ENCODE measurements around the gene SLMAP.
A peak's percentile ranks its signal among the peaks of the same experiment; 100 is the strongest.

SLMAP gene

DNA sequence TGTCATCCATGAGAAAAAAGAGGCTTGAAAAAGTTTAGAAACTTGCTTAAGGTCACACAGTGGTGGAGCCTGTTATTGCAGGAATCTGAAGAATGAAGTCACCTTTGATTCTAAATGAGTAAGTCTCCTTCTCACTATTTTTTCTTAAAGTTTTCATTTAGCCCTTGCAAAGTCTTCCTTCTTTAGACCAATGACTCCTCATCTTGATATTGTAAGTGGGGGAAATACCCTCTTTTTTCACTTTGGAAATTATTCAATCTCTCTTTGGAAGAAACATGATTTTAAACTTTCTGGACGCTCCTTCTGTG lies 787 bp upstream of the SLMAP start:
- H3K27ac ChIP-seq (ENCODE audit: low read depth, low read length), result peak overlapping the region; percentile 89
- H3K9ac ChIP-seq (ENCODE audit: low read length), result peak overlapping the region; percentile 77
- no peaks in the 10 kb centered on the region for H3K27me3 ChIP-seq (ENCODE audit: control insufficient read depth in 1 of 2, insufficient read depth in 2 of 2, low read length in 2 of 2)

DNA sequence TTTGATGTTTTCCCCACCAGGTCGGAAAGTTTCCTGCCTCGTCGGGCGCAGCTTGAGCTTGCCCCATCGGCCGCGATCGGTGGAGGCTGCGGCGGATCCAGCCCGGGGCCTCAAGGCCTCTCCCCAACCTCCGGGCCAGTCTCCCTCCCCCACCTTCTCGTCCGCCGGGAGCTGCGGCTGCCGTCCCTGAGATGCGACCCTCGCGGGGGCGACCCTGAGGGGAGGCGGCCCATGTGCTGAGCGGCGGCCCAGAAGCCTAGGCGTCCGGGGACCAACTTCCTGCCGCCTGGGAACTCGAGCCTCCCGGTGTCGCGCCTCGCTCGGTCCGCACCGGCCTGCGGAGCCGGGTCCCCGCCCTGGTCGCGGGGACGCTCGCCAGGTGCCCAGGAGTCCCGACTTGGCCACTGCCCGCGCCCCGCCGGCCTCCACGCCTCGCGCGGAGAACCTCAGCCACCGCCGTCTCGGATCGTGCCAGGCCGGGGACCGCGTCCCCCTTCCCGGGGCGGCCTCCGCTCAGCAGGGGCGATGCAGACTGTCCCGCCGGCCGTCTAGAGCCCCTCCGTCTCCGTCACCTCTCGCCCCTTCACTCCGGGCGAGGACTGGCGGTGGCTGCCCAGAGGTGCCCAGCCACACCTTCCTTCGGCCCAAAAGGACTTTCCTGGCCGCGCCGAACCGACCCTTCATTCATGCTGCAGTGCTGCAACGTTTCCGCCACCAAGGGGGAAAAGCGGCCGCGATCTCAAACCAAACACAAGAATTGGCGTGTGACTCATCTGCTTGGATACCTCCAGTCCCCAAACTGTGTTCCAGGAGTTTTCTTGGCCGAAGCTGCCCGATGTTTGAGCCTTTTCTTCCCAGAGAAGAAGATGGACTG lies 656 bp downstream of the SLMAP start:
- Histone ChIP-seq H3K27ac (ENCODE audit: low read depth, low read length) (peak overlapping the region; percentile 89), H3K9me3 (ENCODE audit: low read length) (no peaks in the 10 kb centered on the region), H3K36me3 (ENCODE audit: insufficient read depth, low read length) (no peaks in the 10 kb centered on the region), H3K27me3 (ENCODE audit: control insufficient read depth in 1 of 2, insufficient read depth in 2 of 2, low read length in 2 of 2) (no peaks in the 10 kb centered on the region), H3K9ac (ENCODE audit: low read length) (peak overlapping the region; percentile 77), H3K4me1 (ENCODE audit: insufficient read depth, low read length) (peaks cover 39% of the 10 kb centered on the region), H3K4me3 (ENCODE audit: low read depth in 1 of 2, low read length in 2 of 2) (peak overlapping the region; percentile 82 to 92)

More for the DNA sequence above, 787 bp upstream of the SLMAP start:
- Histone ChIP-seq H3K36me3 (ENCODE audit: insufficient read depth, low read length) (no peaks in the 10 kb centered on the region), H3K4me1 (ENCODE audit: insufficient read depth, low read length) (peaks cover 30% of the 10 kb centered on the region), H3K9me3 (ENCODE audit: low read length) (no peaks in the 10 kb centered on the region), H3K4me3 (ENCODE audit: low read depth in 1 of 2, low read length in 2 of 2) (peak overlapping the region; percentile 82 to 92)

DNA sequence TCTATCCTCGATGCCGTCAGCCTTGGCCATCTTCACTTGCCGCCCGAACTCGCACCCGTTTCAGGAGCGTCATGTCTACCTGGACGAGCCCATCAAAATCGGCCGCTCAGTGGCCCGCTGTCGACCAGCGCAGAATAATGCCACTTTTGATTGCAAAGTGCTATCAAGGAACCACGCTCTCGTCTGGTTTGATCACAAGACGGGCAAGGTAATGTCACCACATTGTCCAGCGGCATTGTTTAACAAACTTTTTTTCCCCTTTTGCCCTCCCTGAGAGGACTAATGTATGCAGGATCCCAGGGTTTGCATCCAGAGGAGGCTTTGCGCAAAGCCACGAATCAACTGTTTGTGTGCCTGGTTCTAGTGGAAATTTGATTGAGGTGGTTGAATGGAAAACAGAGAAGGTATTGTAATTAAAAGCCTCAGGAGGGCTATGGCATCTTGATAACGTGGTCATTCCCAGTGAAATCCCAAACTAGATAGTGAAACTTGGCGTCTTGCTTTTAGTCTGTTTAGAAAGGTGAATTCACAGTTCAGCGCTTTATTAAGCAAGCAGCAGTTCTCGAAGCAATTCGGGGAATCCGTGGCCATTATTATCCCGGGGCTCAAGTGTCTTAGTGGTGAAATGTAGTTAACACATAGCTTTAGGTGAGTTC lies 1.7 kb downstream of the SLMAP start:
- Histone ChIP-seq H3K9me3 (ENCODE audit: low read length) (no peaks in the 10 kb centered on the region), H3K4me1 (ENCODE audit: insufficient read depth, low read length) (peaks cover 39% of the 10 kb centered on the region), H3K9ac (ENCODE audit: low read length) (peak overlapping the region; percentile 38), H3K36me3 (ENCODE audit: insufficient read depth, low read length) (no peaks in the 10 kb centered on the region), H3K4me3 (ENCODE audit: low read depth in 1 of 2, low read length in 2 of 2) (peak overlapping the region; percentile 82 to 92), H3K27me3 (ENCODE audit: control insufficient read depth in 1 of 2, insufficient read depth in 2 of 2, low read length in 2 of 2) (no peaks in the 10 kb centered on the region), H3K27ac (ENCODE audit: low read depth, low read length) (peak overlapping the region; percentile 89)

DNA sequence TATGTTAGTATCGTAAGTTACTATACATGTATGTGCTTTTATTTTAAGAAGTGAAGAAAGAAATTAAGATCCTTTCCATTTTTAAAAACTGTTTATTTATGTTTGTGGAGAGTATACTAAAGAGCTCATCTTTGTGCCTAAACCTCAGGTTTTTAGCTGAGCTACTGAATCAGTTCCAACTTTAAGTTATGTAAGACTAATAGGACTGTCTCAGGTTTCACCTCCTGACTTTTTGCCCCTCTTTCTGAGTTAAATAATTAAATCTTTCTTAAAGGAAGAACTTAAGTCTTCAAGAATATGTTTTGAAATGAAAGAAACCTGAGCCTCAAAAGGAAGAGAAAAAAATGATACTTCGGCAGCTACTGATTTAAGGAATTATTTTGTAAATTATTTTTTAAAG lies 2.6 kb downstream of the SLMAP start:
- Histone ChIP-seq H3K9ac (ENCODE audit: low read length) (peak overlapping the region; percentile 38), H3K4me1 (ENCODE audit: insufficient read depth, low read length) (peaks cover 39% of the 10 kb centered on the region), H3K4me3 (ENCODE audit: low read depth in 1 of 2, low read length in 2 of 2) (peak overlapping the region in 1 of 2 donors; percentile 82), H3K9me3 (ENCODE audit: low read length) (no peaks in the 10 kb centered on the region), H3K27ac (ENCODE audit: low read depth, low read length) (no peak overlapping the region), H3K27me3 (ENCODE audit: control insufficient read depth in 1 of 2, insufficient read depth in 2 of 2, low read length in 2 of 2) (no peaks in the 10 kb centered on the region), H3K36me3 (ENCODE audit: insufficient read depth, low read length) (no peaks in the 10 kb centered on the region)

DNA sequence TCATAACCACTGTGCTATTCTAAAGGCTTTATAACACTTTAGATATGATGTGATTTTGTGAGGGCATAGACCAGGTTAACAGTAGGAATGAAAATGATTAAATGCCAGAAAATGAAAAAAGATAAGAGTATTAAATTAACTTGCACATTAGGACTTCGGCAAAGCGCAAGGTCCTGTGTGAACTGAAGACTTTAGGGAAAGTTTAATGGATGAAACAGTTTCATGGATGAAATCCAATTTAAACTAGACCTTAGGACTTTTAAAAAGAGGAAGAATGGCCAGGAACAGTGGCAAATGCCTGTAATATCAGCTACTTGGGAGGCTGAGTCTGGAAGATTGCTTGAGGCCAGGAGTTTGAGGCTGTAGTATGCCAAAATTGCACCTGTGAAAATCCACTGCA lies 8.7 kb downstream of the SLMAP start:
- Histone ChIP-seq H3K9me3 (ENCODE audit: low read length) (no peaks in the 10 kb centered on the region), H3K4me3 (ENCODE audit: low read depth in 1 of 2, low read length in 2 of 2) (no peak overlapping the region), H3K9ac (ENCODE audit: low read length) (no peak overlapping the region), H3K36me3 (ENCODE audit: insufficient read depth, low read length) (peaks cover 3% of the 10 kb centered on the region), H3K27me3 (ENCODE audit: control insufficient read depth in 1 of 2, insufficient read depth in 2 of 2, low read length in 2 of 2) (no peaks in the 10 kb centered on the region), H3K4me1 (ENCODE audit: insufficient read depth, low read length) (peaks cover 19% of the 10 kb centered on the region), H3K27ac (ENCODE audit: low read depth, low read length) (no peak overlapping the region)

DNA sequence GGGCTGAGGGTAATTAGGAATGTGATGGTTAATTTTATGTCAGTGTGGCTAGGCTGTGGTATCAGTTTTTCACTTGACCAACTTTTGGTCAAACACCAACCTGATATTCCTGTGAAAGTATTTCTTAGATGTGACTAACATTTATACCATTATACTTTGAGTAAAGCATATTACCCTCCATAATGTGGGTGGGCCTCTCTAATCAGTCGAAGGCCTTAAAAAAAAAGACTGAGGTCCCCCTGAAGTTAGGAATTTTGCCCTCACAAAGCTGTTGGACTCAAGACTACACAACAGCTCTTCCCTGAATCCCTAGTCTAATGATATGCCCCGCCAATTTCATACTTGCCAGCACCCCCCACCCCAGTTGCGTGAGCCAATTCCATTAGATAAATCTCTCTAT lies 12.5 kb downstream of the SLMAP start:
- peaks cover 5% of the 10 kb centered on the region for H3K4me1 ChIP-seq (ENCODE audit: insufficient read depth, low read length)
- H3K27ac ChIP-seq (ENCODE audit: low read depth, low read length), result no peak overlapping the region
- no peaks in the 10 kb centered on the region for H3K9me3 ChIP-seq (ENCODE audit: low read length)
- no peak overlapping the region for H3K4me3 ChIP-seq (ENCODE audit: low read depth in 1 of 2, low read length in 2 of 2)
- no peak overlapping the region for H3K9ac ChIP-seq (ENCODE audit: low read length)
- H3K27me3 ChIP-seq (ENCODE audit: control insufficient read depth in 1 of 2, insufficient read depth in 2 of 2, low read length in 2 of 2), result no peaks in the 10 kb centered on the region
- H3K36me3 ChIP-seq (ENCODE audit: insufficient read depth, low read length), result peaks cover 3% of the 10 kb centered on the region

DNA sequence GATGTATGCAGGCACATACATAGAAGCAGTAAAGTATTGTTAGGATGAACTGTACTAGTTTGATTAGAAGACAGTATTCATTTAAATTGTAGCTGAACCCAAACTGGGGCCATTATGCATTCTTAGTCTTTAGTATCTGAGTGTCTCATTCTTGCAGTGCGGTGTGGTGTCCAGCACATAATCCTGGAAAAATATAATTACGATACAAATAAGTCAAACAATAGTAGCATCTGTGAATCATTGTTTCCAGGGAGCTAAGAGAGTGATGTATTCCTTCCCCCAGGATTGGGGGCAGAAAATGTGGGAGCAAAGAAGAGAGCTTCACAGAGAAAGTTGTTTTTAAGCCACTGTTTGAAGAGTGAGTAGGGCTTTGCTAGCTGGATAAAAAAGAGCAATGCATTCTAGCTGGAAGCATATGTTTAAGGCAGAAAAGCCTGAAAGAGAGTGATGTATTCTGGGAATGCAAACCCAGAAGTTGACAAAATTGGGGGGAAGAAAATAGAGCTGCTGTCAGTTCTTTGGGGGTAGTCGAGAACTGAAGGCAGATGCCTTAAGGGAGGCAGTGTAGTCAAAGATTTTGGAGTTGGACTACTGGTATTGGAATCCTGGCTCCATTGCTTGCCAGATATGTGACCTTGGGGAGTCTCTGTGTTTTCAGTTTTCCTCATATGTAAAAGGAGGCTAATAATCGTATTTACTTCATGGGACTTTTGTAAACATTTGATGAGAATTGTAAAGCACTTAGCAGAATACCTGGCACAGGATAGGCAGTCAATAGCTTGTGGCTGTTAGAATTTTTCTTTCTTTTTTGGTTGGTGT lies 14.1 kb downstream of the SLMAP start:
- Histone ChIP-seq H3K4me1 (ENCODE audit: insufficient read depth, low read length) (peaks cover under 1% of the 10 kb centered on the region), H3K36me3 (ENCODE audit: insufficient read depth, low read length) (no peaks in the 10 kb centered on the region), H3K27ac (ENCODE audit: low read depth, low read length) (no peak overlapping the region), H3K9me3 (ENCODE audit: low read length) (no peaks in the 10 kb centered on the region), H3K4me3 (ENCODE audit: low read depth in 1 of 2, low read length in 2 of 2) (no peak overlapping the region), H3K9ac (ENCODE audit: low read length) (no peak overlapping the region), H3K27me3 (ENCODE audit: control insufficient read depth in 1 of 2, insufficient read depth in 2 of 2, low read length in 2 of 2) (no peaks in the 10 kb centered on the region)

DNA sequence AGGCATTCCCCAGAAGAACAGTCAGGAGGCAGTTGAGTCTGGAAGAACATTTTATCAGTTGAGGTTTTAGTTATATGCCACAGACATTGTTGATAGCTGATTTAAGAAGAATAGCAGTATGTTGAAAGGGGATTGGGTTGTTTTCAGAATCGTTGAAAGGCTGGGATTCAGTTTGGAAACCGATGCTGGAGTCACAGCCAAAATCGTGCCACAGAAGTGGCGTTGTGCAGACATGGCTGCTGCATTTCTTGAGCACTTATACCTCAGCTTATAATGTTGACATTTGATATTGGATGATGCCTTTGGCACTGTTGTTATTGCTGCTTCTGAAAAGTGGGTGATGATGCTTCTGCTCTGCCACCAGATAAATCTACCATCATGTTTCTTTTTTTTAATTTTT lies 16.1 kb downstream of the SLMAP start:
- no peak overlapping the region for H3K27ac ChIP-seq (ENCODE audit: low read depth, low read length)
- H3K4me1 ChIP-seq (ENCODE audit: insufficient read depth, low read length), result no peaks in the 10 kb centered on the region
- no peak overlapping the region for H3K4me3 ChIP-seq (ENCODE audit: low read depth in 1 of 2, low read length in 2 of 2)
- no peaks in the 10 kb centered on the region for H3K27me3 ChIP-seq (ENCODE audit: control insufficient read depth in 1 of 2, insufficient read depth in 2 of 2, low read length in 2 of 2)
- H3K9ac ChIP-seq (ENCODE audit: low read length), result no peak overlapping the region
- no peaks in the 10 kb centered on the region for H3K36me3 ChIP-seq (ENCODE audit: insufficient read depth, low read length)
- no peaks in the 10 kb centered on the region for H3K9me3 ChIP-seq (ENCODE audit: low read length)

DNA sequence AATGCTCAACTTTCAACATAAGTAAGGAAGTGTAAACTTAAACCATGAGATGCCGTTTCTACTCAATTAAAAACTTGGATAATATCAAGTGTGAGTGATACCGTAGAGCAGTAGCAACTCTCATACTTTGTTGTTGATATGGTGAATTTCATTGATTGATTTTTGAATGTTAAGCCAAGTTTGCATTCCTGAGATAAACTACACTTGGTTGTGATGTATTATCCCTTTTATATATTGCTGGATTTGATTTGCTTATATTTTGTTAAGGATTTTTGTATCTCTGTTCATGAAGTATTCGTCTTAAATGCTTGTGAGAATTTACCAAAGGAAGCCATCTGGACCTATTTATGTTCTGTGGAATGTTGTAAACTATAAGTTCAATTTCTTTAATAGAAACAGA lies 21.7 kb downstream of the SLMAP start:
- H3K9me3 ChIP-seq (ENCODE audit: low read length), result no peaks in the 10 kb centered on the region
- H3K27ac ChIP-seq (ENCODE audit: low read depth, low read length), result no peak overlapping the region
- H3K27me3 ChIP-seq (ENCODE audit: control insufficient read depth in 1 of 2, insufficient read depth in 2 of 2, low read length in 2 of 2), result no peaks in the 10 kb centered on the region
- no peak overlapping the region for H3K9ac ChIP-seq (ENCODE audit: low read length)
- H3K4me3 ChIP-seq (ENCODE audit: low read depth in 1 of 2, low read length in 2 of 2), result no peak overlapping the region
- no peaks in the 10 kb centered on the region for H3K36me3 ChIP-seq (ENCODE audit: insufficient read depth, low read length)
- no peaks in the 10 kb centered on the region for H3K4me1 ChIP-seq (ENCODE audit: insufficient read depth, low read length)

DNA sequence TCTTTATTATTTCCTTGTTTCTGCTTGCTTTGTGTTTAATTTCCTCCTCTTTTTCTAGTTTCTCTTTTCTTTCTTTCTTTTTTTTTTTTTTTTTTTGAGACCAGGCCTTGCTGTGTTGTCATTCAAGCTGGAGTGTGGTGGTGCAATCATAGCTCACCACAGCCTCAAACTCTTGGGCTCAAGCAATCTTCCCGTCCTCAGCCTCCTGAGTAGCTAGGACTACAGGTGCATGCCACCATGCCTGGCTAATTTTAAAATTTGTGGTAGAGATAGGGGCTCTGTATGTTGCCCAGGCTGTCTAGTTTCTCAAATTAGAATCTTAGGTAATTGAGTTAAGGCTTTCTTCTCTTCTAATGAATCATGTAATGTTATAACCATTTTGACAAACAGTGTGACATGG lies 22.4 kb downstream of the SLMAP start:
- Histone ChIP-seq H3K9ac (ENCODE audit: low read length) (no peak overlapping the region), H3K4me3 (ENCODE audit: low read depth in 1 of 2, low read length in 2 of 2) (no peak overlapping the region), H3K27me3 (ENCODE audit: control insufficient read depth in 1 of 2, insufficient read depth in 2 of 2, low read length in 2 of 2) (no peaks in the 10 kb centered on the region), H3K27ac (ENCODE audit: low read depth, low read length) (no peak overlapping the region), H3K36me3 (ENCODE audit: insufficient read depth, low read length) (no peaks in the 10 kb centered on the region), H3K9me3 (ENCODE audit: low read length) (no peaks in the 10 kb centered on the region), H3K4me1 (ENCODE audit: insufficient read depth, low read length) (no peaks in the 10 kb centered on the region)

DNA sequence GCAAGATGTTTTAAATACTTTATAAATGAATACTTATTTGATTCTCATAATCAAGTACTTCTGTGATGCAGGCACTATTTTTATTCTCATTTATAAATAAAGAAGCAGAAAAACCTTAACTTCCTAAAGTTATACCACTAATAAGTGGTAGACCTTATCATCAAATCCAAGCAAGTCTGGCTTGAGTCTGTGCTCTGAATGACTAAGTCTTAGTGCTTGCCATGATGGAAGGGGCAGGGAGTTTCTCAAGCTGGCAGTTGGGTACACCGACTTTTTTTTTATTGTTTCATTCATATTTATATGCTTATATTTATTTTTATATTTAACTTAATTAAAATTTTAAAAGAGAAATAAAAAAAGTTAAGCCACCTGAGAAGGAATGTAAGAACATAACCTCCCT lies 23.6 kb downstream of the SLMAP start:
- H3K9me3 ChIP-seq (ENCODE audit: low read length), result no peaks in the 10 kb centered on the region
- H3K27ac ChIP-seq (ENCODE audit: low read depth, low read length), result no peak overlapping the region
- H3K27me3 ChIP-seq (ENCODE audit: control insufficient read depth in 1 of 2, insufficient read depth in 2 of 2, low read length in 2 of 2), result no peaks in the 10 kb centered on the region
- H3K4me1 ChIP-seq (ENCODE audit: insufficient read depth, low read length), result no peaks in the 10 kb centered on the region
- no peak overlapping the region for H3K9ac ChIP-seq (ENCODE audit: low read length)
- no peak overlapping the region for H3K4me3 ChIP-seq (ENCODE audit: low read depth in 1 of 2, low read length in 2 of 2)
- H3K36me3 ChIP-seq (ENCODE audit: insufficient read depth, low read length), result no peaks in the 10 kb centered on the region
